Sigmoid colon (tissue), 4 donors: Measurements from ENCODE around the gene PMM1.

Source experiments
- CTCF ChIP-seq, 4 experiments: fragments of 450-650 bp in 3 of 4; fragments of 200-600 bp in 1 of 4; IDR thresholded peaks; one replicate each; pipeline ENCODE4 v1.5.1; 2016 to 2019; ENCODE audit warnings: antibody characterized with exemption in 4 of 4, mild to moderate bottlenecking in 3 of 4, moderate library complexity in 2 of 4
- EP300 ChIP-seq, 4 donors: sonication (generic); formaldehyde crosslinking; IDR thresholded peaks; one replicate each; pipeline ENCODE4 v1.6.1; 2017; ENCODE audit warnings: antibody characterized with exemption in 4 of 4
- POLR2A ChIP-seq, 2 donors: fragments of 450-650 bp; IDR thresholded peaks; one replicate each; pipeline ENCODE4 v1.6.1; 2016; ENCODE audit warnings: antibody characterized with exemption in 2 of 2, mild to moderate bottlenecking in 2 of 2, moderate library complexity in 2 of 2
- POLR2AphosphoS5 ChIP-seq, 4 donors: sonication (generic); formaldehyde crosslinking; IDR thresholded peaks; one replicate each; pipeline ENCODE4 v1.6.1; 2017; ENCODE audit warnings: antibody characterized with exemption in 4 of 4

- TF ChIP-seq CTCF (IDR thresholded peaks at IDR 0.05) (no peak), POLR2A (IDR thresholded peaks at IDR 0.05) (no peak), POLR2AphosphoS5 (IDR thresholded peaks at IDR 0.05) (no peak), EP300 (IDR thresholded peaks at IDR 0.05) (no peak)
These were observed 22.2 kb downstream of the PMM1 start for GRCh38 chr22:41567512-41567768.
